Iris pigment epithelial cell (primary cell): ENCODE data around the gene TMPRSS6.

Experiments
- DNase-seq: peaks from one replicate; pipeline ENCODE4 v3.0.0-alpha.2; 2011; ENCODE audit warnings: low read depth

TMPRSS6 gene

DNA sequence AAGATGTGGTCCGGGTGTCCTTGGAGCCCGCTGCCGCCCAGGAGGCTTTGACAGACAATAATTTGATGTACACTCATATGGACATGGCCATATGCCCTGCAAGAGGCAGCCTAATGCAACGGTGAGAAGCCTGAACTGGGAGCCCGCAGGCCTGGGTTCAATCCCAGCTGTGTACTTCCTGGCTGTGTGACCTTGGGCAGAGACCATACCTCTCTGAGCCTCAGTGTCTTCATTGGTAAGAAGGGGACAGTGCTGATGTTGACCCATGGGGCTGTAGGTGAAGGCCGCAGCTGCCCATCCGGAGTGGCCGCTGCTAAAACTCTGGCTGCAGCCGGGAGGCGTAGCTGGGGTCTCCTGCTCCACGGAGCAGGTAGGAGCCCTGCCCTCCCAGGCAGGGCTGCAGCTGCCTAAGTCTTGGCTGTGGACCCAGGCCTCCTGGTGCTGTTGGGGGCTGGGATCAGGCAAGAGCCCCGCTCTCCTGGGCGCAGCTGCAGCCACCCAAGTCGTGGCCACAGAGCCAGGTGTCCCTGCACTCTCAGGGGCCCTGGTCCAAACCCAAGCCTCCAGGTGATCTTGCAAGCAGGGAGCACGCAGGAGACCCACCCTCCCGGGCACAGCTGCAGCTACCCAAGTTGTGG is 31.3 kb upstream of the TMPRSS6 start:
- no peak for DNase-seq

DNA sequence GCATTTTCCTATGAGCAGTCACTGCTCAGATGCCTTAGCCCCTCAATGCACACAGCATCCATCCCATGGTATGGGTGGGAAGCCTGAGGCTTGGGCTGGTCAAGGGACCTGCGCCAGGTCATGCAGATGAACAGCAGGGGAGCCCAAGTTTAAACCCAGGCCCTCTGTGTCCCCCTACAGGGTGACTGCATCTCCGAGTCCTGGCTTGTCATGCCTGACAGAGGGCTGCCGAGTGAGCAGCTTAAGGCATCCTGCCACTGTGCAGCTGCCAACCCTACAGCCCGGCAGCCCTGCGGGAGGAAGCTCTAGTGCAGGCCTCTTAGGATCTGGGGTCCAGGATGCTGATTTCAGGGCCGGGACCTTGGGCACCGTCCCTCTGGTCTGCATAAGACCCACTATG is 30.2 kb upstream of the TMPRSS6 start:
- DNase-seq, result no peak

DNA sequence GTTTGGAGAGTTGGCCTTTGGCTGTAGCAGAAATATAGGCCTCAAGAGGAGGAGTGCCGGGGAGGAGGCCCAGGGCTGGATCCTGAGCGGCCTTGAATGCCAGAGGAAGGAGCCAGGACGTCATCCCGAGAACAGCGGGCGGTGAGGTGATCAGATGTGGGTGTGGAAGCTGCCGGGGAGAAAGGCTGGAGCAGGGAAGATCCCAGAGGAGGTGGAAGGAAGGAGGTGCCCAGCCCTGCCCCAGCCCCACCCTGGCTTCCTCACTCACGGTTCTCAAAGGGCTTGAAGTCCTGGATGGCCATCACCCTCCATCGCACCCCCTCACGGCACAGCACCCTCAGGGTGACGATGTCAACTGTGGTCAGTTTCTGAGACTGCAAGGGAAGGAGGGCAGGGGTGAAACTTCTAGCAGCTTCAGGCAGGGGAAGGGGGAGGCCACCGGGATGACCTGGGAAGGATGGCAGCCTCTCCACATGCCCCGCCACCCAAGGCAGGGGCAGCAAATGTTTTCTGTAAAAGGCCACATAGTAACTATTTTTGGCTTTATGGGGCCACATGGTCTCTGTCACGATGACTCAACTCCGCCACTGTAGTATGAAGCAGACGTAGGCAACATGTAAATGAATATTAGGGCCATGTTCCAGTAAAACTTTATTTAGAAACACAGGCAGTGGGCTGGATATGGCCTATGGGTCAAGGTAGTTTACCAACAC is 29.5 kb upstream of the TMPRSS6 start:
- DNase-seq, result no peak

DNA sequence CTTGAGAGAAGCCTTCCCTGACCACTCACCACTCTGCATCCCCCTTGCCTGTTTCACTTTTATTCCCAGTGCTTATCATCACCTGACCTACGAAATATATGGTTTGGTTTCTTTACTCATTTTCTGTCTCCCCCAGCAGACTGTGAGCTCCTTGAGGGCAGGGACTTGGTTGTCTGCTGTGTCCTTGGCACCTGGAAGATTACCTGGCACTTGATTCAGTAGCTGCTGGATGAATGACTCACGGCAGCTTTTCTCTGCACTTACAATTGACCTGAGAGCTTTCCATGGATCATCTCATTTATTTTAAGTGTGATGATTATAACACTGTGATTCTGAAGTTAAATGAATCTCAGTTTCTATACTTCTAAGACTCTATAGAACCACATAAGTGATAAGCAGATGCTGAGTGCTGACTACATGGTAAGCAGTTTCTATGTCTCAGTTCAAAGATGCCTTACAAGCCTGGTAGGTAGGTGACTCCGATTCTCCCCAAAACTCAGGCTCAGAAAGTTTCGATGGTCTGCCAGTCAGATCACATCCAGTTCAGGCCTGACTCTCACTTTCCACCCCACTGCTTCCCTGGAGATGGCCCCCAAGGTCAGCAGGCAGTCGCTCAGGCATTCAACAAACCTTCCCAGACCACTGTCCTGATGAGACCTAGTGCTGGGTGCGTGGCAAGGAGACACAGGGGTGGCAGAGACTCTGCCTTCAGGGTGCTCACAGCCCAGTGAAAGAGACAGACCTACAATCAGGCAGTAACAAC is 28.6 kb upstream of the TMPRSS6 start:
- no peak for DNase-seq

DNA sequence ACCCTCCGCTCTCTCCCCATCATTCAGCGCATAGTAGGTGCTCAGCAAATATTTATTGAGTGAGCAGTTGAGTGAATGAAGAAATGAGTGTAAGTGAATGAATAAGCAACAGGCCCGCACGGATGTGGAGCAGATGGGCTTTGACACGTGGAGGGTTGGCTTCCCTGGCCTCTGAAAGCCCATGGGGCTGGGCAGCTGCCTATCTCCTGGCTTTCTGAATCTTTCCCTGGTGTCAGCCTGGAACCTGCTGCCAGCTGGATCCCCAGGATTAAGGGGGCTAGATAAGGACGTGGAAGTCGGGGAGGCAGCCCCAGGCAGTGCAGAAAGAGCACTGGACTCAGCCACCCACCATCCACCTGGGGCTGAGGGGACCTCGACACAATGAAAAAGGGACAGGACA is 27.6 kb upstream of the TMPRSS6 start:
- no peak for DNase-seq

DNA sequence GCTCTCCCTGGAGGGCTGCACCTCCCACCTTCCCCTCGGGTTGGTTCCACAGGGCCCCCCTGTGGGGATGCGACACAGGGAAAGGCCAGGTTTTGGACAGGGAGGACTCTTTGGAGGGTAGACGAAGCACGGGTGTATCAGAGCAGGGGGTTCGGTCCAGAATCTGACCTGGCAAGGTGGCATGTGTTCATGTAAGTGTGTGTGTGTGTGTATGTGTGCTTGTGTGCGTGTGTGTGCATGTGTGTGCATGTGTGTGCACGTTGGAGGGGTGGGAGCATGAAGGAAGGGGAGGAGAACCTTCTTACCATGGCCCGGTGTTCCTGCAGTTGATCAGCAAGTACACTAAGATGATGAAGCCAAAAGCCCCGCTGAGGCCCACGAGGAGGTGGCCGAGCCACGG is 25.5 kb upstream of the TMPRSS6 start:
- DNase-seq, result no peak

DNA sequence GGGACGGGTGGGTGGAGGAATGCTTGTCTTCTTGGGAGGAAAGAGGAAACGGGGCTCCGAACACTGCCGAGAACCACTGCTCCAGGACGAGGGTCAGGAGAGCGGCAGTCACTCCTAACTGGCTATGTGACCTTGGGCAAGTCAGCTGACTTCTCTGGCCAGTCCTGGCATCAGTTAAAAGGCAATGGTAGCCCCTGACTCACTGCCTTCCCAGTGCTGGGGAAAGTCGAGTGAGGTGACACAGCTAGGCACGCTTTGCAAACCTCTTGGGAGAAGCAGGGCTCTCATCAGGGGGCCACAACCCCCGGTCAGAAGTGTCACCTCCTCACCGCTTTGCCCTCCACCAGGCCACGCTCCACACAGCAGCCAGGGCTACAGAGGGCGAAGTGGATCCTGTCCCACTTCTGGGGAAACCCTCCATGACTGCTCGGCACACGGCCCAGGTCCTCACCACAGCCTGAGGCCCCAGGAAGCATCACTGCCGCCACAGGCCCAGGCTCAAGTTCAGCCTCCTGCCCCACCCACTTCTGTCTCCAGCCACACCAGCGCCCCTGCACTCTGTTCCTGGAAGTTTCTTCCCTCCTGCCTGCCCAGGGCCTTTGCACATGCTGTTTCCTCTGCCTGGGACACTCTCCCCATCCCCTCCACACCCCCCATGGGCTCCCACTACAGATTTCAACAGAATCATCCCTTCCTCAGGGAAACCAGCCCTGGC is 23.9 kb upstream of the TMPRSS6 start:
- DNase-seq, result no peak

DNA sequence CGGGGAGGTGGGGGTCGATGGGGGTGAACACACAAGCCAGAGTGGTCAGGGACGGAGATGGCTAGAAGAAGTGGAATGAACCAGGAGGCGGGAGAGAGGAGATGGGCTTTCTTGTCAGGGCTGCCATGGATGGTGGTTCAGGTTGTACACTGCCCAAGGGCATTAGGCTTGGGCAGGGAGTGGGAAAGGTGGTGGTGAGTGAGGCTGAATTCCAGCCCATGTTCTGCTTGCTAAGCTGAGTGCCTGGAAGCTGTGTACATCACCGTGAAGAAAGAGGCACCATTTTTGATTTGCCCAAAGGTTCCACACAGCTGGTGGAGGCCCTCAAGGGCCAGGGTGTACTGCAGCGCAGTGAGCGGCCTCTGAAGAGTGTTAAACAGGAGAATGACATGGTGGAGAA is 23.3 kb upstream of the TMPRSS6 start:
- no peak for DNase-seq

DNA sequence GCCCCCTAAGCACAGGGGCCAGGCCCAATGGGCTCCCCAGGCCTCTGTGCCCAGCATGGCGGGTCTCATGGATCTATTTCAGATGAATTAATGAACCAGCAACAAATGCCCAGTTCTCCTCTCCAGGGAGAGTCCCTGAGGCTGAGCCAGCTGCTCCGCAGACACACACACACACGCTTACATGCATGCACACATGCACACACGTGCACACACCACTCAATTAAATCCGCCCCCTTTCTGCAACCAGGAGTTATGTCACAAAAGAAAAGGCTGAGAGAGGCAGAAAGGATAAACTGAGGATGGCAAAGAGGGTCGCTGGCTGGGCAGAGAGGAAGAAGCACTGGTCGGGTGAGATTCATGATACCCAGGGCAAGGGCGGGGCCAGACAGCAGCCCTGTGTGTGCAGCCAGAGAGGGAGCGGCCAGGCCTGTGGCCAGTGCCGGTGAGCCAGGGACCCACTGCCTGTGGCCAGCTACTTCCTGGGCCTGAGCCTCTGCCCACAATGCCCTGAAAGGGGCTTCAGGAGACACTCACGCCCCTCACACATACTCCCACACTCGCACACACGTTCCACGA is 20.4 kb upstream of the TMPRSS6 start:
- DNase-seq, result no peak

DNA sequence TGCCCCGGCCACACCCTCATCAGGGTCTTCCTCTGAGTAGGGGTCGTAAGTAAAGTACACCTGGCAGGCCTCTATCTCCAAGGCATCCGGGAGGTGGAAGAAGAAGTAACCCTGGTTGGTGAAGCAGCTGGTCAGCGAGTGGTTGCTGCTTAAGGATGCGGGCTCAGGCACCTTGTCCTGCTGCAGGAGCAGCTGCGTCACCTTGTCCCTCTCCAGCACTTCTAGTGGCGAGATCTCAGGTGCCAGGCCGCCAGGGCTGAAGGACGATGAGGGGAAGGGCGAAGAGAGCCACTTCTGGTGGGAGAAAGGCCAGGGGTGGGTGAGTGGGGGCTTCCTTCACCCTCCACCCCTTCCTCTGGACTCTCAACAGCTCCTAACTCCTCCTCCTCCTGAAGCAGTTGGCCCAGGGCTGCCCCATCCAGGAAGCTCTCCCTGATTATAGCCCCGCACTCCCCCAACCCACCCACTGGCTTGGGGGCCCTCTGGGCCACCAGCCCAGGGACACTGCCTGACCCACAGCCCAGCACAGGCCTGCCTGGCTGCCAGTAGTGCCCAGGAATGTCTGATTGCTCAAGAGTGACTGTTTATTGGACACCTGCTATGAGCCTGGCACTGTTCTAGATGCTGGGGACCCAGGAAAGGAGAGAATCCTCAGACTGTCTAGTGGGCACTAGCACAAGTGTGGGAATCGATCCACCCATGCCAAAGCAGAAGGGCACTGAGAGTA is 19.2 kb upstream of the TMPRSS6 start:
- no peak for DNase-seq

DNA sequence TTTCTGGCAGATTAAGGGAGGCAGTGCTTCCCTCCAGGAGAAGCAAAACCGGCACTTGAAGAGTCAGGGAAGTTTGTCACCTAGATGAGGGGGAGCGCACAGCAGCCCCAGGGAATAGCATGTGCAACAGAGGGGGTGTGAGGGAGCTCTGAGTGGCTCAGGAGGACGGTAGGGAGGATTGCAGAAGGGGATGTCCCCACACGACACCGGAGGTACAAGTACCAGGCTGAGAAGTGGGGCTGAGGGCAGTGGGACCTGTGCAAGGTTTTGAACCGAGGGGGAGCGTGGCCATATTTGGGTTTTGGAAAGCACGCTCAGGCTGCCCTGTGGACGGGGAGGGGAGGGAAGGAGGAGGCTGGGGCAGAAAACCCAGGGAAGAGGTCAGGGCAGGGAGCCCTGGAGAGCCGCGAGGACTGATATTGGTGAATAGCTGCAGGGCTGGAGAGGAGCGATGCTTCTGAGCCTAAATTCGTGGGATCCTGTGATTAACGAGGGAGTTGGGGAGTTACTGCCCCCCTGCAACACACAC is 17.9 kb upstream of the TMPRSS6 start:
- DNase-seq, result no peak

DNA sequence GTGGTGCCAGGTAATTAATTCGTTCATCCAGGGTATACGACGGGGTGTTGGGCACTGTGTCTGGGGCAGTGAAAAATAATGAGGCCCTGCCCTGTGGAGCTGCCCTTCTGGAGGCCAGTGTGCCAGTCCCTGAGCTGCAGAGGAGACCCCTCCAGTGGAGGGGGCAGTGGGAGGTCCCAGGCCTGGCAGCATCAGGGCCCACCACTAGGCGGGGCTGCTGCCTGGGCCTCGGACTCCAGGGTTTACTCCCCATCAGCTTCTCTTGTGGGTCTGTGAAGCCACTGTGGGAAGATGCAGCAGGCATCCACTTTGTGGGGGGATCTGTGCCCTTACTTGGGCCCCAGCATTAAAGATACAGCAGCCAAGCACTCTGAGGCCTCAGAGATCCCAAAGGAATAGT is 17.4 kb upstream of the TMPRSS6 start:
- no peak for DNase-seq

DNA sequence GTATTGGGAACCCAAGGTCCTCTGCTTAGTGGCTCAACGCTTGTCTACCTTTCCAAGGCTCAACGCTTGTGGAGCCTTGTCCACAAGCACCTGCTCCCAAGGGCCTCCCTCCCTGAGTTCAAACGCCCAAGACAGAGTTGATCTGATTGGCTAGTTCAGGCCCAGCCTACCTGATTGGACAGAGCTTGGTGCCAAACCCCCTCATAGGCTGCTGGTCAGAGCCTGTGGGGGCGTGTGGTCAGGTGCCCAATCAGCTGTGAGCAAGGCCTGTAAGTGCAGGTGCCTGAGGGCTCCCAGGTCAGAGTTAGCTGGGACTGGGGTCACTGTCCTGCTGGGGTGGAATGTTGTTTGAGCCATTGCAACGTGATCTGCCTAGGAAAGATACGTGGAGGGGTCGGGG is 16.9 kb upstream of the TMPRSS6 start:
- peak; percentile 20 for DNase-seq

DNA sequence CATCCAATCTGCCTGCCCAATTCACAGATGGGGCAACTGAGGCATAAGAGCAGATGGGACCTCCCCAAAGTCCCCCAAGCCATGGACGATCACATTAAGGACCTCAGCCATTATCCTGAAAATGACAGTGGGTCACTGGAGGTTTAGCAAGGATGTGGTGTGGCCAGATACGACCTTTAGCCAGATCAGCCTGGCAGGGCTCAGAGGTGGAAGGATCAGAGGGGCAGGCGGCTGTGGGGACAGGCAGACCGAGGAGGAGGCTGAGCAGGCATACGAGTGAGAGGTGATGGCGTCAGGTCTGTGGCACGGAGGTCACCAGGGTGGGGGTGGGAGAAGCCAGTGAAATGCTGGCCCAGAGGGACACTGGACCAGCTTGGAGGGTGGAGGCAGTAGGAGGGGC is 14.1 kb upstream of the TMPRSS6 start:
- no peak for DNase-seq

DNA sequence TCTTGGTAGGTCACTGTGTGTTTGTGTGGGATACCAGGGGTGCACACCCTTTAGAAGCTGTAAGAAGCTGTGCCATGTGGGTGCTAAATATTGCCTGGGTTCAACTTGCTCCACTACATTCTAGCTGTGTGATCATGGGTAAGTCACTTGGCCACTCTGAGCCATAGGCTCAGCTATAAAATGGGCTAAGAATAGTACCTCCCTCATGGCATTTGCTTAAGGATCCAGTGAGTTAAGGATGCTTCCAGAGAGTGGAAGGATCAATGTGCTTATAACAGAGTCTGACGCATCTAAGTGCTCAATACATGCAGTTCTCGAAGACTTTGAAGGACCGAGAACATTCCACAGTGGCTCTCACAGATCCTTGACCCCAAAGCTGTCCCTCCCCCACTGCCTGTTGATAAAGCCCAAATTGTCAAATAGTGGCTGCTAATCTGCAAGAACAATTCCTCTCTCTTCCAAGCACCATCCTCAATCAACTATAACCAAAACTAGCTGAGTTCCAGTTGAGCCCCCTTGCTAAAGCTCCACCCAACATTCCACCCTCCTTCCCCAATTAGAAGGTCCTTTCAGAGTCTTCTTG is 13.2 kb upstream of the TMPRSS6 start:
- no peak for DNase-seq

DNA sequence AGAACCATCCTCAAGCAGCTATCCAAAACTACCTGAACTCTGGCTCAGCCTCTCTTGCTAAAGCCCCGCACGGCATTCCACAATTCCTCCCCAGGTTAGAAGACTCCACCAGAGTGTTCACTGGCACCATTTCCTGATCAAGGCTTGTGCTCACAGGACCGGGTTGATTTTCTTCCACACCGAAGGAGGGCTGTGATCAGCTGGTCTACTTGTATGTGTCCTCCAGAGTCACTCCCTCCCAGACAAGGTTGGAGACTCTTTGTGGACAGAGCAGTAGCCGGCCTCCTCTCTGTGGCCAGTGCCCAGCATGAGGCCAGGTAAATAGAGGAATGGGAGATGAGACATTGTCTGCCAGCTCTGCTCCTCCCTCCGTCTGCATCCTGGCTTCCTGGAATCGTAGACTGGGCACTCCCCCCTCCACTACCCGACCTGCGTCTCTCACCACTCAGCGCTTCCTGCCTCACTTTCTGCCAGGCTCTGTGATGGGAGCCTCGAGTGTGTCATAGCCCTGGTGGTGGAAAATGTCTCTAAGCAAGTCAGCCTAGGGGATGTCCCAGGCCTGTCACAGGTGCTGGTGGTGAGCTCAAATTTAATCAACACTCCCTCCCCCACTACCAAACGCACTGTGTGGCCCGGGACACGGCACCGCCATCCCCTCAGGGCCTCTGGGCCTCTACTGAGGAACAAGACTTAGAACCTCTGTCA is 12.5 kb upstream of the TMPRSS6 start:
- DNase-seq, result peak; percentile 52

DNA sequence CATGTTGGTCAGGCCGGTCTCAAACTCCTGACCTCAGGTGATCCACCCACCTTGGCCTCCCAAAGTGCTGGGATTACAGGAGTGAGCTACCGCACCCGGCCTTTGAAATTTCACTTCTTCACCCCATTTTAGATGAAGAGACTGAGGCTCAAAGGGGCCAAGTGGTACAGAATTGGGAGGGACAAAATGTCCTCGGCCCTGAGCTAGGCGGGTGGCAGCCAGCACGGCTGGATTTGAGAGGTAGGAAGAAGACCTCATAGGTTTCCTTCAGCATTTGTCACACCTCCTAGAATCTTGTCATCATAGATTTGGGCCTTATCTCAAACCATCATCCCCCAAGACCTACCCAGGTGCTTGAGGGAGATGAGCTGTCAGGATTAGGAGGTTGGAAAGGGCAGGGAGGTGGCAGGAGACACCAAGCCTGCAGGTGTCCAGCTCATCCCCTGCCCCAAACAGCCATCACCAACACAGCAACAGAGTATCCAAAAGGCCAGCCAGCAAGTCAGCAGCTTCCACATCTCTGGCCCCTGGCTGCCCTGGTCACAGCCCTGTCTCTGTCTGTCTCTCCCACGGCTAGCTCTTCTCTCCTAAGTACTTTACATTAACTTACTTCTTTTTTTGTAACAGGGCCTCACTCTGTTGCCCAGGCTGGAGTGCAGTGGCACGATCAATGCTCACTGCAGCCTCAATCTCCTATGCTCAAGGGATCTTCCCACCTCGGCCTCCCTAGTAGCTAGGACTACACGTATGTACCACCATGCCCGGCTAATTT is 11.2 kb upstream of the TMPRSS6 start:
- no peak for DNase-seq

DNA sequence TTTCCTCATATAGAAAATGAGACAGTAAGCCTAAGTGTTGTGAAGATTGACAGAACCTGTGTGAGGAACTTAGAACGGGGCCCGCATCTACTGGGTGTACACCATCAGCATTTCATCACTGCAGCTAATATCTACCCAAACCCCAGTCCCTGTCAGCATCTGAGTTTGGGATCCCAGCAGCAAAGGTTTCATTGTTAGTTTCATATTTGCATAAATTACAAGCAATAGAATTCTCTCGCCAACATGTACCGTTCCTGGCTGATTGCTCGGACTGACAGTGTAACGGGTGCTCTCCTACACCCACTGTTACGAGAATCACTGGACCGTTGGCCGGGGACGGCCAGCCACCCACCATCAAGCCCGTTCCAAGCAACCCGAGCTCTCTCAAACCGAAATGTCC is 10.4 kb upstream of the TMPRSS6 start:
- no peak for DNase-seq

DNA sequence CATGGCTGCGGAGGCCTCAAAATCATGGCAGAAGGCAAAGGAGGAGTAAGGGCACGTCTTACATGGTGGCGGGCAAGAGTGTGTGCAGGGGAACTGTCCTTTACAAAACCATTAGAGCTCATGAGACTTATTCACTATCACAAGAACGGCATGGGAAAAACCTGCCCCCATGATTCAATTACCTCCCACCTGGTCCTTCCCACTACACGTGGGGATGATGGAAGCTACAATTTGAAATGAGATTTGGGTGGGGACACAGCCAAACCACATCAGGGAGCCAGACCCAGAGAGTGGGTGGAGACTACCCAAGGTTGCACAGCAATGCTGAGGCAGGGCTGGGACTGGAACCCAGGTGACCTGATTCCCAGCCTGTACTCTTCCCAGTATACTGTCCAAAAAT is 8.6 kb upstream of the TMPRSS6 start:
- DNase-seq, result no peak

DNA sequence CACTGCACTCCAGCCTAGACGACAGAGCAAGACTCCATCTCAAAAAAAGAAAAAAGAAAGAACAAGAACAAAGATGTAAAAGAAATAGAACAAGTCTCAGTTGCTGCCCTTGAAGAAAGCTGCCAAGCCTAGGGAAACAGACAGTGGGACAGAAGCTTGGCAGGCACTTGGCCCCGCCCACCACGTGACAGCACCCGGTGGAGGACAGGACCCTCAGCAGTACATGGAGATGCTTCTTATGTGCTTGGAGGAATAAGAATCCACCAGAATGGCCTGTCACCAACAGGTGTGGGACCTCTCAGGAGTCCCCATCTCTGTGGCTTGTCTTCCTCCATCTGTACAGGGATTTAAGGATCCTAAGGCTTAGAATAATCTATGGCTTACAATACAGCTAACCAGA is 7.6 kb upstream of the TMPRSS6 start:
- no peak for DNase-seq
